D721Med (cell line): ENCODE data around the gene ZCWPW2.

Source experiments
- DNase-seq: peaks from one replicate; pipeline ENCODE4 v3.0.0; 2011; ENCODE audit warnings: low spot score; ENCODE audit not compliant: insufficient read length
- FAIRE-seq: peaks from 2 replicates; lab custom pipeline; 2011; peaks lifted over from hg19 to GRCh38; lab: Jason Lieb, UNC
- CTCF ChIP-seq: IDR thresholded peaks from 2 replicates; pipeline ENCODE4 v1.5.1; 2012; ENCODE audit warnings: mild to moderate bottlenecking, control low read depth; ENCODE audit not compliant: insufficient read depth; ENCODE audit errors: missing control alignments

The ZCWPW2 gene

GRCh38 chr3:28349469-28350000, 1.0 kb downstream of the ZCWPW2 start:
- FAIRE-seq (no peak), DNase-seq (no peak)
- no peak for TF ChIP-seq CTCF

GRCh38 chr3:28376424-28376823, 27.9 kb downstream of the ZCWPW2 start:
- TF ChIP-seq CTCF = no peak
- DNase-seq (no peak), FAIRE-seq (no peak)

DNA sequence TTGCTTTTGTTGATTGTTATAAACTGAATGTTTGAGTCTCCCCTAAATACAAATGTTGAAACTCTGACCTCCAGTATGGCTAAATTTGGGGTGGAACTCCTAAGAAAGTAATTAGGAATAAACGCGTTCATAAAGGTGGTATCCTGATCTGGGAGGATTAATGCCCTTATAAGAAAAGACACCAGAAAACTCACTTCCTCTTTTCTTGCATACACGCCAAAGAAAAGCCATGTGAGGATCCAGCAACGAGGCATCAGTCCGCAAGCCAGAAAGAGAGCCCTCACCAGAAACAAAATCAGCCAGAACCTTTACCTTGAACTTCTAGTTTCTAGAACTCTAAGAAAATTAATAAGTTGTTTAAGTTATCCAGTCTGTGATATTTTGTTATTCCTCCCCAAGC, 37.5 kb downstream of the ZCWPW2 start:
- no peak for TF ChIP-seq CTCF
- FAIRE-seq = no peak
- no peak for DNase-seq

- TF ChIP-seq CTCF = no peak
- DNase-seq = no peak
- no peak for FAIRE-seq
These were observed 40.5 kb downstream of the ZCWPW2 start for GRCh38 chr3:28388978-28389377.

GRCh38 chr3:28399206-28399605, 50.7 kb downstream of the ZCWPW2 start:
- no peak for DNase-seq
- FAIRE-seq = no peak
- TF ChIP-seq CTCF = no peak

- no peak for FAIRE-seq
- TF ChIP-seq CTCF = no peak
- DNase-seq = no peak
These were observed 57.7 kb downstream of the ZCWPW2 start for GRCh38 chr3:28406241-28406640.

DNA sequence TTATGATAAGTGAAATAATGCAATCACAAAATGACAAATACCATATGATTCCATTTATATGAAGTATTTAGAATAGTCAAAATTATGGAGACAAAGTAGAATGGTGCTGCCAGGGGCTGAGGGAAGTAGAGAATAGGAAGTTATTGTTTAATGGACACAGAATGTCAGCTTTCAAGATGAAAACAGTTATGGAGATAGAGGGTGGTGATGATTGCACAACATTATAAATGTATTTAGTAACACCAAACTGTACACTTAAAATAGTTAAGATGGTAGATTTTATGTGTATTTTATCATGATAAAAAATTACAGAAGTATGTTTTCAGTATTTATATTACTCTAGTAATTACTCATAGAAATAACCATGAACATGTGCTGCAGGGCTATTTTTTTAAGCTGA, 100.9 kb downstream of the ZCWPW2 start:
- no peak for TF ChIP-seq CTCF
- no peak for DNase-seq
- FAIRE-seq = no peak
